Mononuclear cell (primary cell): ENCODE measurements around the gene JPH3. TPM values are rescaled to one million over a fixed set of nuclear protein-coding genes. Genes with fewer than 3 reads are reported as not detected.

Experiments used
- H3K27me3 ChIP-seq: 2 replicates; pipeline ENCODE4 v1.6.0; 2011; ENCODE audit warnings: low read length, control low read depth; ENCODE audit not compliant: insufficient read depth
- H3K4me1 ChIP-seq: 2 replicates; pipeline ENCODE4 v1.5.1; 2011; ENCODE audit warnings: mild to moderate bottlenecking, low read length, control low read depth; ENCODE audit not compliant: insufficient read depth
- H3K4me3 ChIP-seq: 2 replicates; pipeline ENCODE4 v1.5.1; 2011; ENCODE audit warnings: mild to moderate bottlenecking, low read length, moderate library complexity
- H3K9me3 ChIP-seq: 2 replicates; pipeline ENCODE4 v1.5.1; 2011; ENCODE audit warnings: low read depth, mild to moderate bottlenecking, control low read depth, low read length
- total RNA-seq: library from RNA; depleted of rRNA; stranded (reverse); fragments of >200 nt; gene quantifications from one replicate; pipeline ENCODE4 v1.2.3, GENCODE V29; 2012

Gene JPH3
- total RNA-seq, 1 donor = not detected

DNA sequence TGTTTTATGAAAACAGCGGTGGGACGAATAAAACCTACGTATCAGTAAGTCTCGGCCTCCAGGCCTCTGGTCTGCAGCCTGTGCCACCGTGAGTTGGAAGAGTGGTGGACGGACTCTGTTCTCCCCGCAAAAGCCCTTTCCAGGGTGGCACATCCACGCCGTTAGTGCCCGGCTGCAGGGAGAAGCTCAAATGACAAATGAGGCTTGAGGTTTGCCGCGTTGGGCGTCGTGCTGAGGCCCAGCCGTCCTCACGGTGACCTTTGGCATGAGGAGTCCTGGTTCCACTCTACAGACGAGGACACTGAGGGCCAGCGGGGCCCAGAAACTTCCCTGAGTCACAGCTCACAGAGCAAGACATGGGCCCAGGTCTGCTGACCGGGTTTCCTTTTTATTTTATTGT lies 40.2 kb downstream of the JPH3 start:
- Histone ChIP-seq H3K4me3 (no peak overlapping the region), H3K4me1 (no peaks in the 10 kb centered on the region), H3K27me3 (no peaks in the 10 kb centered on the region), H3K9me3 (no peaks in the 10 kb centered on the region)

- Histone ChIP-seq H3K9me3 (no peaks in the 10 kb centered on the region), H3K4me1 (no peaks in the 10 kb centered on the region), H3K4me3 (no peak overlapping the region), H3K27me3 (no peaks in the 10 kb centered on the region)
Observed at GRCh38 chr16:87644186-87644585, 41.9 kb downstream of the JPH3 start.

DNA sequence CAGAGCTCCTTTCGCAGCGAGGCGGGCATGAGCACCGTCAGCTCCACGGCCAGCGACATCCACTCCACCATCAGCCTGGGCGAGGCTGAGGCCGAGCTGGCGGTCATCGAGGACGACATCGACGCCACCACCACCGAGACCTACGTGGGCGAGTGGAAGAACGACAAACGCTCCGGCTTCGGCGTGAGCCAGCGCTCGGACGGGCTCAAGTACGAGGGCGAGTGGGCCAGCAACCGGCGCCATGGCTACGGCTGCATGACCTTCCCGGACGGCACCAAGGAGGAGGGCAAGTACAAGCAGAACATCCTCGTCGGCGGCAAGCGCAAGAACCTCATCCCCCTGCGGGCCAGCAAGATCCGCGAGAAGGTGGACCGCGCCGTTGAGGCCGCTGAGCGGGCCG lies 42.3 kb downstream of the JPH3 start:
- no peak overlapping the region for H3K4me3 ChIP-seq
- no peaks in the 10 kb centered on the region for H3K27me3 ChIP-seq
- no peaks in the 10 kb centered on the region for H3K9me3 ChIP-seq
- no peaks in the 10 kb centered on the region for H3K4me1 ChIP-seq

- no peaks in the 10 kb centered on the region for H3K9me3 ChIP-seq
- H3K4me1 ChIP-seq = no peaks in the 10 kb centered on the region
- H3K27me3 ChIP-seq = no peaks in the 10 kb centered on the region
- H3K4me3 ChIP-seq = no peak overlapping the region
Observed at GRCh38 chr16:87645802-87646201, 43.5 kb downstream of the JPH3 start.

- Histone ChIP-seq H3K4me3 (no peak overlapping the region), H3K9me3 (no peaks in the 10 kb centered on the region), H3K4me1 (no peaks in the 10 kb centered on the region), H3K27me3 (no peaks in the 10 kb centered on the region)
Observed at GRCh38 chr16:87647431-87648185, 45.3 kb downstream of the JPH3 start.

DNA sequence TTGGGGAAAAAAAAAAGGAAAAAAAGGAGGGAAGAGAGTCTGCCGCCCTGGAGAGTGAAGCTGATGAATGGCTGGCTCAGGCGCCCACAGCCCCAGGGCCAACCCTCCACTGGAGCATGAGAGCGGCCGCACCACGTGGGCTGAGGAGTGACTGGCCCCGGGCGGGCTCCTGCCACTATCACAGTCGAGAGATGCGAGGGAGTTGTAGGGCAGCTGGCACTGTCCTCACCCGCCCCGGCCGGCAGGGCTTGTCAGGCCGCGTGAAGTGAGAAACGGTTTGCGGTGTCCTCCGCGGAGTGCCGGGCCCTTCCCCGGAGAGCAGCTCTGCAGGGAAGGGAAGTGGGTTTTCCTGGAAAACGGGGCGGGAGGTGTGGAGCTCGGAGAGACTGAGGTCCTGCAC lies 45.9 kb downstream of the JPH3 start:
- Histone ChIP-seq H3K4me3 (no peak overlapping the region), H3K9me3 (no peaks in the 10 kb centered on the region), H3K4me1 (no peaks in the 10 kb centered on the region), H3K27me3 (no peaks in the 10 kb centered on the region)

DNA sequence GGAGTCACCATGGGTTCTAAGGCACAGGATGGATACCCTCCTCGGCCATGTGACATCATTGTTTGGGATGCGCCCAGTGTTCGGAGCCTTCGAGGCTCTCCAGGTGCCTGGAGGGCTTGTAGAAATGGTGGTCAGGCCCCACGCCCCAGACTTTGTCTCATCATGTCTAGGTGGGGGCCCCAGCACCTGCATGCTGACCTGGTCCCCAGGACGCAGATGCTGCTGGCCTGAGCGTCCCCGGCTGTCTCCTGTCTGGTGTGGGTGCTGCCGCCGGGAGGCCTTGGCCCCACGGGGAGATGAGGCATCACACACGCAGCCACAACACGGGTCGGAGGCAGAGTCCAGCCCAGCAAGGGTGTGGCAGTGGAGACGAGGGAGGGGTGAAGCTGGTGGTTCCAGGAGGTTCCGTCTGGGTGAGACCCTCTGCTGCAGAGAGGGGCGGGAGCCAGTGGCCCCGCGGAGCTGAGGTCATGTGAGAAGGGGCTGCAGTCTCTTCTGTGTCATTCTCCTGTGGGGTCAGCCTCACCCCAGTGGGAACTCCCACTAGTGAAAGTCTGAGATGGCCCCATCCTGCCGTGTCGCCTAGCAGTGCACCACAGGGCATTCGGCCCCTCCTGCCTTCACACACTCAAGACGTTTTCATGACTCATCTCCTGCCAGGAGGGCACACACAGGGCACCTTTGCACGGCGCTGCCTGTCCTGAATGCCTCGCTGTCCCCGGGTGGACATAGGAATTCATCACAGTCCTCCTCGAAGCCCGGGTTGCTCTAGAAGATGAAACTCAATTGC lies 46.6 kb downstream of the JPH3 start:
- Histone ChIP-seq H3K27me3 (no peaks in the 10 kb centered on the region), H3K4me3 (no peak overlapping the region), H3K9me3 (no peaks in the 10 kb centered on the region), H3K4me1 (no peaks in the 10 kb centered on the region)

DNA sequence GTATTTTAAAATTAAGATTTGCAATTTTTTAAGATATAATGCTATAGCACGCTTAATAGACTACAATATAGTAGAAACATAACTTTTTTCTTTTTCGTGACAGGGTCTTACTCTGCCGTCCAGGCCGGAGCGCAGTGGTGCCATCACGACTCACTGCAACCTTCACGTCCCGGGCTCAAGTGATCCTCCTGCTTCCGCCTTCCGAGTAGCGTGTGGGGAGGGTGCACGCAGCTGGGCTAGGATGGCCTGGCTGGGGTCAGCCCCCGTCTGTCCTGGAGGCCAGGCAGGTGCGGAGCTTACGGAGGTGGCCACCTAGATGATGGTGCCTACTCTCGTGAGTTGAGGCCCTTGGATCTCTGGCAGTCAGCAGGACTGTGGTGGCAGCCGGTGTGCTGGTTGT lies 50.1 kb downstream of the JPH3 start:
- no peaks in the 10 kb centered on the region for H3K27me3 ChIP-seq
- H3K4me1 ChIP-seq = no peaks in the 10 kb centered on the region
- H3K9me3 ChIP-seq = no peaks in the 10 kb centered on the region

DNA sequence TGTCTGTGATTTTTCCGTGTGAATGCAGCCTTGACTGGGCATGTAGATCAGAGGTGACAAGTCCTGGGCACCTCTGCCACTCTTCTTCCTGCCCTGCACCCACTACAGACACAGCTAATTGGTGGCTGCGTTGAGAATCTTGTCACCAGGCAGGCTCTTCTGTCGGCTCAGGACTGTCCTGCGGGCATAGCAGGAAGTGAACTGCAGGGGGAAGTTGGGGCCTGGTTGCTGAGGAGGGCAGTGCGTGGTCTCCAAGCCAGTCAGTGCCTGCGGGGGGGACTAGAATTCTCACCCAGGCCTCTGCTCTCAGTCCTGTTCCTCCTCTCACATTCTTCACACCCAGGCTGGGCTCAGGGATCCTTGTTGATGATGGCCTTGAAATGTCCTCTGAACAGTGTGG lies 50.5 kb downstream of the JPH3 start:
- H3K4me1 ChIP-seq = no peaks in the 10 kb centered on the region
- no peaks in the 10 kb centered on the region for H3K9me3 ChIP-seq
- no peak overlapping the region for H3K4me3 ChIP-seq

More for the DNA sequence above, 50.1 kb downstream of the JPH3 start:
- no peak overlapping the region for H3K4me3 ChIP-seq

GRCh38 chr16:87653234-87653633 lies 50.9 kb downstream of the JPH3 start:
- H3K4me1 ChIP-seq = no peaks in the 10 kb centered on the region
- no peak overlapping the region for H3K4me3 ChIP-seq
- no peaks in the 10 kb centered on the region for H3K27me3 ChIP-seq
- no peaks in the 10 kb centered on the region for H3K9me3 ChIP-seq

More for the DNA sequence above, 50.5 kb downstream of the JPH3 start:
- no peaks in the 10 kb centered on the region for H3K27me3 ChIP-seq

DNA sequence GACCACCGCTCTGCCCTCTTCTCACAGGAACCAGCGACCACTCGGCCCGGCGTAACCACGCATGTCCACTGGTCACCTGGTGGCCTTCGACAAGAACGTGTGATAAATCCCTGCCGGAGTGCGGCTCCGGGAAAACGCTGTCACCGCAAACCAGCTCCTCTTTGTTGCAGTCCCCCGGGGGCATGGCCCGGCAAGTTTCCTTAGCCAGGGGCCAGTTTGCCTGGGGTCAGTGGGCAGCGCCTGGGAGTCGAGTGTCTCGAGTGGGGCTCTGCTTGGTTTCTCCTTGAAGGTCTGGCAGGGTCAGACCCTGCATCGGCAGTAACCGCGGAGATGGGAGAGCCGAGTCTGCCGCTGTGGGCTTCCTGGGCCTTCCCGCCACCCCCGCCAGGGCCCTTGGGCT lies 52.5 kb downstream of the JPH3 start:
- Histone ChIP-seq H3K27me3 (no peaks in the 10 kb centered on the region), H3K9me3 (no peaks in the 10 kb centered on the region), H3K4me3 (no peak overlapping the region), H3K4me1 (no peaks in the 10 kb centered on the region)

GRCh38 chr16:87656328-87656727 lies 54.0 kb downstream of the JPH3 start:
- Histone ChIP-seq H3K27me3 (no peaks in the 10 kb centered on the region), H3K4me1 (no peaks in the 10 kb centered on the region), H3K9me3 (no peaks in the 10 kb centered on the region), H3K4me3 (no peak overlapping the region)

- Histone ChIP-seq H3K4me3 (no peak overlapping the region), H3K27me3 (no peaks in the 10 kb centered on the region), H3K9me3 (no peaks in the 10 kb centered on the region), H3K4me1 (no peaks in the 10 kb centered on the region)
Observed at GRCh38 chr16:87657621-87658192, 55.4 kb downstream of the JPH3 start.

DNA sequence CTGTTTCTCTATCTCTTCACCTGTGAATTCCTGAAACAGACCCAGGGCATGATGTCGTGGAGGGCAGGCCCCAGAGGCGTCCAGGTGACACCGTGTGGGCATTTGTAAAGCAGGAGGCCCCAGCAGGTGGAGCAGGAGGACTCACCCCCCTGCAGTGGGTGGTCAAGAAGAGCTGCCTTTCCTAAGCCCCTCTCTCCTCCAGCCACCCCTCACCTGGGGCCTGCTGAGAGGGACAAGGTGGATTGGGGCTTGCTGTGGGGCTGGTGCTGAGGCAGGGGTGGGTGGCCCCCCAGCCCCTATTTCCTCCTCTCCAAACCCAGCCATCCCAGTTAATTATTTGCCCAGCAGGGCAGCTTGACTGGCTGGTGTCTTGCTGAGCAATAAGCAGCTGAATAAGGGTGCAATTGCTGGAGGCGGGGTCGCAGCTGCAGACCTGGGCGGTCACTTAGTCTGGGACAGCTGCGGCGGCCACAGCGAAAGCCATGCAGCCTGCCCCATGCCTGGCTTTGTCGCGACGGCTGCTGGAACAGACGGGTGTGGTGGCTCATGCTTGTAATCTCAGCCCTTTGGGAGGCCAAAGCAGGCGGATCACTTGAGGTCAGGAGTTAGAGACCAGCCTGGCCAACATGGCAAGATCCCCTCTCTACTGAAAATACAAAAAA lies 56.4 kb downstream of the JPH3 start:
- Histone ChIP-seq H3K4me3 (no peak overlapping the region), H3K9me3 (no peaks in the 10 kb centered on the region), H3K4me1 (no peaks in the 10 kb centered on the region), H3K27me3 (no peaks in the 10 kb centered on the region)

- no peak overlapping the region for H3K4me3 ChIP-seq
- no peaks in the 10 kb centered on the region for H3K27me3 ChIP-seq
- no peaks in the 10 kb centered on the region for H3K4me1 ChIP-seq
- no peaks in the 10 kb centered on the region for H3K9me3 ChIP-seq
Observed at GRCh38 chr16:87661561-87661960, 59.3 kb downstream of the JPH3 start.
